Measurements from ENCODE around the gene CDH22.

CDH22 gene

GRCh38 chr20:46293084-46293483 lies 15.2 kb downstream of the CDH22 start:
- TF ChIP-seq SIN3A (IDR thresholded peaks at IDR 0.05; ENCODE audit: borderline replicate concordance, insufficient read depth, low read length) (peak; percentile 85; the same call in 1 of the 2 replicates), REST (IDR thresholded peaks at IDR 0.05; ENCODE audit: insufficient read depth in 1 of 2, low read depth in 2 of 2, low read length in 2 of 2) (peak; percentile 92 to 99), TAF1 (IDR thresholded peaks at IDR 0.05; ENCODE audit: borderline replicate concordance, insufficient read depth, low read length) (no peak), FOXP2 (optimal IDR thresholded peaks at IDR 0.05; ENCODE audit: borderline replicate concordance, extremely low read depth, extremely low read length, insufficient read depth) (no peak), POLR2AphosphoS5 (IDR thresholded peaks at IDR 0.05; ENCODE audit: low read depth, low read length) (no peak)

- TF ChIP-seq SIN3A (IDR thresholded peaks at IDR 0.05; ENCODE audit: borderline replicate concordance, insufficient read depth, low read length) (no peak), POLR2AphosphoS5 (IDR thresholded peaks at IDR 0.05; ENCODE audit: low read depth, low read length) (no peak), TAF1 (IDR thresholded peaks at IDR 0.05; ENCODE audit: borderline replicate concordance, insufficient read depth, low read length) (no peak), REST (IDR thresholded peaks at IDR 0.05; ENCODE audit: insufficient read depth in 1 of 2, low read depth in 2 of 2, low read length in 2 of 2) (no peak), FOXP2 (optimal IDR thresholded peaks at IDR 0.05; ENCODE audit: borderline replicate concordance, extremely low read depth, extremely low read length, insufficient read depth) (no peak)
Observed at GRCh38 chr20:46291401-46291800, 16.9 kb downstream of the CDH22 start.

- TF ChIP-seq REST (IDR thresholded peaks at IDR 0.05; ENCODE audit: insufficient read depth in 1 of 2, low read depth in 2 of 2, low read length in 2 of 2) (no peak), TAF1 (IDR thresholded peaks at IDR 0.05; ENCODE audit: borderline replicate concordance, insufficient read depth, low read length) (no peak), FOXP2 (optimal IDR thresholded peaks at IDR 0.05; ENCODE audit: borderline replicate concordance, extremely low read depth, extremely low read length, insufficient read depth) (no peak), SIN3A (IDR thresholded peaks at IDR 0.05; ENCODE audit: borderline replicate concordance, insufficient read depth, low read length) (no peak), POLR2AphosphoS5 (IDR thresholded peaks at IDR 0.05; ENCODE audit: low read depth, low read length) (no peak)
Observed at GRCh38 chr20:46289432-46289831, 18.9 kb downstream of the CDH22 start.

- TF ChIP-seq FOXP2 (optimal IDR thresholded peaks at IDR 0.05; ENCODE audit: borderline replicate concordance, extremely low read depth, extremely low read length, insufficient read depth) (no peak), POLR2AphosphoS5 (IDR thresholded peaks at IDR 0.05; ENCODE audit: low read depth, low read length) (no peak), SIN3A (IDR thresholded peaks at IDR 0.05; ENCODE audit: borderline replicate concordance, insufficient read depth, low read length) (no peak), REST (IDR thresholded peaks at IDR 0.05; ENCODE audit: insufficient read depth in 1 of 2, low read depth in 2 of 2, low read length in 2 of 2) (no peak), TAF1 (IDR thresholded peaks at IDR 0.05; ENCODE audit: borderline replicate concordance, insufficient read depth, low read length) (no peak)
Observed at GRCh38 chr20:46286977-46287376, 21.3 kb downstream of the CDH22 start.

GRCh38 chr20:46286382-46286781 lies 21.9 kb downstream of the CDH22 start:
- TF ChIP-seq REST (IDR thresholded peaks at IDR 0.05; ENCODE audit: insufficient read depth in 1 of 2, low read depth in 2 of 2, low read length in 2 of 2), result no peak
- no peak for TF ChIP-seq FOXP2 (optimal IDR thresholded peaks at IDR 0.05; ENCODE audit: borderline replicate concordance, extremely low read depth, extremely low read length, insufficient read depth)
- TF ChIP-seq SIN3A (IDR thresholded peaks at IDR 0.05; ENCODE audit: borderline replicate concordance, insufficient read depth, low read length), result no peak
- TF ChIP-seq POLR2AphosphoS5 (IDR thresholded peaks at IDR 0.05; ENCODE audit: low read depth, low read length), result no peak
- no peak for TF ChIP-seq TAF1 (IDR thresholded peaks at IDR 0.05; ENCODE audit: borderline replicate concordance, insufficient read depth, low read length)
